Hepatocyte (in vitro differentiated cells): ENCODE data around the gene NNAT. TPM values are rescaled to one million over a fixed set of nuclear protein-coding genes. Genes with fewer than 3 reads are reported as not detected.
A peak's percentile ranks its signal among the peaks of the same experiment; 100 is the strongest.
"Not testable (repeated sequence)": the region's sequence is repeated elsewhere in the genome, so short reads cannot be mapped to it uniquely, and the experiment has no call there.

Experiments used
- DNase-seq: peaks from one replicate; pipeline ENCODE4 v3.0.0-alpha.2; 2016; ENCODE audit warnings: low spot score
- H2AFZ ChIP-seq: fragments of 200-600 bp; sonication (generic); 2 replicates; pipeline ENCODE4 v1.6.0; 2016; ENCODE audit warnings: antibody characterized with exemption, mild to moderate bottlenecking
- H3K27ac ChIP-seq: fragments of 200-600 bp; sonication (generic); 2 replicates; pipeline ENCODE4 v1.5.1; 2016; ENCODE audit warnings: mild to moderate bottlenecking
- H3K27me3 ChIP-seq: fragments of 200-600 bp; sonication (generic); 2 replicates; pipeline ENCODE4 v1.6.1; 2016
- H3K36me3 ChIP-seq: fragments of 200-600 bp; sonication (generic); replicated peaks from 2 replicates; pipeline ENCODE4 v1.5.1; 2016; ENCODE audit warnings: low read depth; ENCODE audit not compliant: insufficient read depth
- H3K4me1 ChIP-seq: fragments of 200-600 bp; sonication (generic); 2 replicates; pipeline ENCODE4 v1.5.1; 2016; ENCODE audit warnings: mild to moderate bottlenecking, moderate library complexity; ENCODE audit not compliant: insufficient read depth
- H3K4me2 ChIP-seq: fragments of 200-600 bp; sonication (generic); 2 replicates; pipeline ENCODE4 v1.6.0; 2016
- H3K4me3 ChIP-seq: fragments of 200-600 bp; sonication (generic); 2 replicates; pipeline ENCODE4 v1.5.1; 2016; ENCODE audit warnings: mild to moderate bottlenecking
- H3K79me2 ChIP-seq: fragments of 200-600 bp; sonication (generic); 2 replicates; pipeline ENCODE4 v1.6.0; 2017; ENCODE audit warnings: mild to moderate bottlenecking
- H3K9me2 ChIP-seq: fragments of 200-600 bp; sonication (generic); replicated peaks from 2 replicates; pipeline ENCODE4 v1.6.0; 2017; ENCODE audit warnings: mild to moderate bottlenecking; ENCODE audit not compliant: insufficient read depth
- H3K9me3 ChIP-seq: fragments of 200-600 bp; sonication (generic); 2 replicates; pipeline ENCODE4 v1.5.1; 2016; ENCODE audit warnings: low read depth, mild to moderate bottlenecking
- H4K20me1 ChIP-seq: fragments of 200-600 bp; sonication (generic); 2 replicates; pipeline ENCODE4 v1.6.0; 2016; ENCODE audit warnings: mild to moderate bottlenecking; ENCODE audit not compliant: insufficient read depth, poor library complexity, severe bottlenecking
- CTCF ChIP-seq: fragments of 200-600 bp; sonication (generic); IDR thresholded peaks from 2 replicates; pipeline ENCODE4 v1.5.1; 2016; ENCODE audit warnings: antibody characterized with exemption, mild to moderate bottlenecking; ENCODE audit not compliant: poor library complexity
- EZH2 ChIP-seq: fragments of 200-600 bp; sonication (generic); IDR thresholded peaks from 2 replicates; pipeline ENCODE4 v1.6.1; 2016; ENCODE audit warnings: antibody characterized with exemption, mild to moderate bottlenecking, borderline replicate concordance
- EZH2phosphoT487 ChIP-seq: fragments of 200-600 bp; sonication (generic); IDR thresholded peaks from one replicate; pipeline ENCODE4 v1.6.1; 2018; ENCODE audit warnings: antibody characterized with exemption, mild to moderate bottlenecking, low read depth, moderate library complexity; ENCODE audit not compliant: unreplicated experiment, severe bottlenecking
- whole genome bisulfite sequencing: methylation state at CpG from one replicate; pipeline ENCODE4 v1.1.6; 2016; ENCODE audit warnings: low lambda C conversion rate; ENCODE audit errors: missing lambda C conversion rate; 5-methylcytosine and 5-hydroxymethylcytosine counted together
- polyA plus RNA-seq: library from polyadenylated mRNA; unstranded; fragments of >200 nt; fragmentation: Nextera tagmentation; extraction: Ambion mirVana; gene quantifications from 2 replicates; pipeline ENCODE4 v1.2.1, GENCODE V29; 2016
- total RNA-seq: library from RNA; depleted of rRNA; stranded (reverse); fragments of >200 nt; gene quantifications from 2 replicates; pipeline ENCODE4 v1.2.3, GENCODE V29; 2014

Gene NNAT
- total and polyA plus RNA-seq, 2 experiments from 2014 or later = 1.1 TPM; not detected in 1

GRCh38 chr20:37543828-37544227 is 22.8 kb downstream of the NNAT start:
- peaks cover 17% of the 10 kb centered on the region for H3K4me1 ChIP-seq
- DNase-seq = peak; percentile 71
- no peak overlapping the region for H2AFZ ChIP-seq
- WGBS = 56% methylated on average over 3 of the region's 3 CpGs
- no peaks in the 10 kb centered on the region for H3K79me2 ChIP-seq
- H3K27ac ChIP-seq = peak overlapping the region; percentile 95
- no peaks in the 10 kb centered on the region for H3K36me3 ChIP-seq
- no peaks in the 10 kb centered on the region for H3K9me3 ChIP-seq
- no peak overlapping the region for H3K4me3 ChIP-seq
- no peaks in the 10 kb centered on the region for H3K9me2 ChIP-seq
- H4K20me1 ChIP-seq = no peaks in the 10 kb centered on the region
- TF ChIP-seq EZH2phosphoT487 (no peak), CTCF (peak; percentile 56), EZH2 (no peak)
- H3K4me2 ChIP-seq = no peak overlapping the region
- H3K27me3 ChIP-seq = no peaks in the 10 kb centered on the region

- H3K27ac ChIP-seq = peak overlapping the region; percentile 40
- no peak overlapping the region for H3K4me3 ChIP-seq
- H3K9me2 ChIP-seq = no peaks in the 10 kb centered on the region
- WGBS = 87% methylated on average over 3 of the region's 3 CpGs
- peaks cover 17% of the 10 kb centered on the region for H3K4me1 ChIP-seq
- H4K20me1 ChIP-seq = no peaks in the 10 kb centered on the region
- H3K27me3 ChIP-seq = no peaks in the 10 kb centered on the region
- H3K9me3 ChIP-seq = no peaks in the 10 kb centered on the region
- H3K79me2 ChIP-seq = no peaks in the 10 kb centered on the region
- no peak overlapping the region for H3K4me2 ChIP-seq
- no peak for DNase-seq
- TF ChIP-seq EZH2phosphoT487 (no peak), EZH2 (no peak), CTCF (no peak)
- no peaks in the 10 kb centered on the region for H3K36me3 ChIP-seq
- H2AFZ ChIP-seq = no peak overlapping the region
Observed at GRCh38 chr20:37544386-37544785, 23.3 kb downstream of the NNAT start.

GRCh38 chr20:37545516-37545915 is 24.5 kb downstream of the NNAT start:
- no peaks in the 10 kb centered on the region for H3K36me3 ChIP-seq
- H3K4me2 ChIP-seq = no peak overlapping the region
- no peaks in the 10 kb centered on the region for H4K20me1 ChIP-seq
- peaks cover 17% of the 10 kb centered on the region for H3K4me1 ChIP-seq
- DNase-seq = no peak
- H2AFZ ChIP-seq = no peak overlapping the region
- H3K9me3 ChIP-seq = no peaks in the 10 kb centered on the region
- H3K79me2 ChIP-seq = no peaks in the 10 kb centered on the region
- no peak overlapping the region for H3K4me3 ChIP-seq
- no peaks in the 10 kb centered on the region for H3K27me3 ChIP-seq
- no peak overlapping the region for H3K27ac ChIP-seq
- WGBS = 91% methylated on average over 1 of the region's 1 CpG
- TF ChIP-seq EZH2phosphoT487 (no peak), EZH2 (no peak), CTCF (no peak)
- no peaks in the 10 kb centered on the region for H3K9me2 ChIP-seq

GRCh38 chr20:37547912-37548311 is 26.9 kb downstream of the NNAT start:
- Histone ChIP-seq H3K9me2 (no peaks in the 10 kb centered on the region), H3K4me2 (no peak overlapping the region), H3K27me3 (no peaks in the 10 kb centered on the region), H3K27ac (no peak overlapping the region), H3K9me3 (no peaks in the 10 kb centered on the region), H3K4me1 (peaks cover 6% of the 10 kb centered on the region), H3K4me3 (no peak overlapping the region), H2AFZ (no peak overlapping the region), H3K36me3 (no peaks in the 10 kb centered on the region), H4K20me1 (no peaks in the 10 kb centered on the region), H3K79me2 (no peaks in the 10 kb centered on the region)
- no peak for DNase-seq
- TF ChIP-seq CTCF = no peak
- no peak for TF ChIP-seq EZH2phosphoT487
- no peak for TF ChIP-seq EZH2

- 46% methylated on average over 16 of the region's 16 CpGs for WGBS
- H3K4me2 ChIP-seq = not testable (repeated sequence)
Observed at GRCh38 chr20:37550101-37550920, 29.3 kb downstream of the NNAT start.

More at GRCh38 chr20:37550101-37550920, 29.3 kb downstream of the NNAT start:
- not testable (repeated sequence) for H3K36me3 ChIP-seq, H4K20me1 ChIP-seq, H3K4me3 ChIP-seq, H3K27me3 ChIP-seq, H3K9me3 ChIP-seq, DNase-seq, H2AFZ ChIP-seq, H3K4me1 ChIP-seq, H3K9me2 ChIP-seq, H3K79me2 ChIP-seq
- peak overlapping the region; percentile 52 for H3K27ac ChIP-seq
